HAP-1 (cell line): ENCODE measurements around the gene ARFGEF3.
"Not testable (repeated sequence)": the region's sequence is repeated elsewhere in the genome, so short reads cannot be mapped to it uniquely, and the experiment has no call there.

Experiments used
- DNase-seq, 2 experiments: peaks; one replicate each; pipeline ENCODE4 v3.0.0-alpha.2; 2016 to 2020; ENCODE audit warnings: low spot score in 2 of 2
- H3K27me3 ChIP-seq: fragments of 250-450 bp; sonication (Bioruptor Pico); 2 replicates; pipeline ENCODE4 v1.5.1; 2020; ENCODE audit warnings: low read depth, mild to moderate bottlenecking, moderate library complexity
- H3K36me3 ChIP-seq: fragments of 250-450 bp; sonication (Bioruptor Pico); replicated peaks from 2 replicates; pipeline ENCODE4 v1.5.1; 2020; ENCODE audit warnings: mild to moderate bottlenecking
- H3K4me1 ChIP-seq: fragments of 250-450 bp; sonication (Bioruptor Pico); 2 replicates; pipeline ENCODE4 v1.5.1; 2020; ENCODE audit warnings: mild to moderate bottlenecking
- H3K4me3 ChIP-seq: fragments of 250-450 bp; sonication (Bioruptor Pico); 2 replicates; pipeline ENCODE4 v1.5.1; 2020; ENCODE audit warnings: mild to moderate bottlenecking, moderate library complexity
- H3K9me3 ChIP-seq: fragments of 250-450 bp; sonication (Bioruptor Pico); 2 replicates; pipeline ENCODE4 v1.5.1; 2020; ENCODE audit warnings: mild to moderate bottlenecking, moderate library complexity
- in situ Hi-C: fragments of 300-500 bp; cut with MboI; formaldehyde crosslinking; loops from 3 replicates; pipeline ENCODE4 v1.14.3; 2020; ENCODE audit warnings: low sequenced_read_pairs, inconsistent platforms, mixed read lengths

Gene ARFGEF3

GRCh38 chr6:138271451-138271850, 109.7 kb downstream of the ARFGEF3 start:
- no peak for DNase-seq
- in situ Hi-C loops, result no loop called here
- H3K27me3 ChIP-seq, result no peaks in the 10 kb centered on the region
- no peak overlapping the region for H3K4me3 ChIP-seq
- H3K9me3 ChIP-seq, result no peaks in the 10 kb centered on the region
- no peaks in the 10 kb centered on the region for H3K36me3 ChIP-seq
- no peaks in the 10 kb centered on the region for H3K4me1 ChIP-seq

GRCh38 chr6:138272533-138273315, 111.0 kb downstream of the ARFGEF3 start:
- H3K36me3 ChIP-seq, result no peaks in the 10 kb centered on the region
- H3K4me3 ChIP-seq, result no peak overlapping the region
- H3K27me3 ChIP-seq, result no peaks in the 10 kb centered on the region
- H3K9me3 ChIP-seq, result no peaks in the 10 kb centered on the region
- no peaks in the 10 kb centered on the region for H3K4me1 ChIP-seq
- in situ Hi-C loops, result no loop called here
- no peak for DNase-seq

GRCh38 chr6:138275976-138276375, 114.2 kb downstream of the ARFGEF3 start:
- H3K9me3 ChIP-seq, result no peaks in the 10 kb centered on the region
- no peak overlapping the region for H3K4me3 ChIP-seq
- H3K4me1 ChIP-seq, result no peaks in the 10 kb centered on the region
- DNase-seq, result no peak
- H3K27me3 ChIP-seq, result no peaks in the 10 kb centered on the region
- in situ Hi-C loops, result no loop called here
- H3K36me3 ChIP-seq, result no peaks in the 10 kb centered on the region

GRCh38 chr6:138277835-138278234, 116.1 kb downstream of the ARFGEF3 start:
- DNase-seq, result no peak
- Histone ChIP-seq H3K4me1 (no peaks in the 10 kb centered on the region), H3K27me3 (no peaks in the 10 kb centered on the region), H3K4me3 (no peak overlapping the region), H3K9me3 (no peaks in the 10 kb centered on the region), H3K36me3 (no peaks in the 10 kb centered on the region)
- in situ Hi-C loops, result no loop called here

GRCh38 chr6:138278326-138278725, 116.6 kb downstream of the ARFGEF3 start:
- H3K36me3 ChIP-seq, result no peaks in the 10 kb centered on the region
- H3K4me3 ChIP-seq, result no peak overlapping the region
- no peaks in the 10 kb centered on the region for H3K9me3 ChIP-seq
- DNase-seq, result peak in 1 of 2 experiments; percentile 17
- no peaks in the 10 kb centered on the region for H3K4me1 ChIP-seq
- in situ Hi-C loops, result no loop called here
- H3K27me3 ChIP-seq, result no peaks in the 10 kb centered on the region

- Histone ChIP-seq H3K9me3 (no peaks in the 10 kb centered on the region), H3K4me3 (no peak overlapping the region), H3K36me3 (no peaks in the 10 kb centered on the region; the same call in 1 of the 2 replicates), H3K27me3 (no peaks in the 10 kb centered on the region), H3K4me1 (no peaks in the 10 kb centered on the region)
- DNase-seq, result no peak
- in situ Hi-C loops, result loop anchor here (10.0 kb wide), 1 partner anchor 171 kb away; no protein-coding TSS in a partner anchor
Observed at GRCh38 chr6:138285800-138286199, 124.1 kb downstream of the ARFGEF3 start.

GRCh38 chr6:138286698-138287097, 125.0 kb downstream of the ARFGEF3 start:
- in situ Hi-C loops, result loop anchor here (10.0 kb wide), 1 partner anchor 172 kb away; no protein-coding TSS in a partner anchor

GRCh38 chr6:138287144-138287955, 125.6 kb downstream of the ARFGEF3 start:
- no peaks in the 10 kb centered on the region for H3K4me1 ChIP-seq
- no peak overlapping the region for H3K4me3 ChIP-seq
- no peaks in the 10 kb centered on the region for H3K9me3 ChIP-seq
- peak; percentile 25 to 70 for DNase-seq
- no peaks in the 10 kb centered on the region for H3K27me3 ChIP-seq
- H3K36me3 ChIP-seq, result no peaks in the 10 kb centered on the region; the same call in 1 of the 2 replicates
- in situ Hi-C loops, result loop anchor here (10.0 kb wide), 1 partner anchor 173 kb away; no protein-coding TSS in a partner anchor

More at GRCh38 chr6:138286698-138287097, 125.0 kb downstream of the ARFGEF3 start:
- no peak for DNase-seq
- Histone ChIP-seq H3K4me3 (no peak overlapping the region), H3K27me3 (no peaks in the 10 kb centered on the region), H3K9me3 (no peaks in the 10 kb centered on the region), H3K4me1 (no peaks in the 10 kb centered on the region), H3K36me3 (no peaks in the 10 kb centered on the region; the same call in 1 of the 2 replicates)

GRCh38 chr6:138288428-138289085, 126.8 kb downstream of the ARFGEF3 start:
- not testable (repeated sequence) for H3K36me3 ChIP-seq, H3K4me1 ChIP-seq, H3K9me3 ChIP-seq, DNase-seq, H3K4me3 ChIP-seq, H3K27me3 ChIP-seq
- in situ Hi-C loops, result loop anchor here (10.0 kb wide), 1 partner anchor 174 kb away; no protein-coding TSS in a partner anchor

GRCh38 chr6:138289739-138290138, 128.0 kb downstream of the ARFGEF3 start:
- Histone ChIP-seq H3K9me3 (no peaks in the 10 kb centered on the region), H3K4me3 (no peak overlapping the region), H3K27me3 (no peaks in the 10 kb centered on the region), H3K36me3 (no peaks in the 10 kb centered on the region; the same call in 1 of the 2 replicates), H3K4me1 (no peaks in the 10 kb centered on the region)
- in situ Hi-C loops, result loop anchor here (10.0 kb wide), 1 partner anchor 175 kb away; no protein-coding TSS in a partner anchor
- DNase-seq, result peak in 1 of 2 experiments; percentile 35

- H3K9me3 ChIP-seq, result no peaks in the 10 kb centered on the region
- H3K27me3 ChIP-seq, result no peaks in the 10 kb centered on the region
- no peaks in the 10 kb centered on the region for H3K4me1 ChIP-seq
- in situ Hi-C loops, result no loop called here
- H3K4me3 ChIP-seq, result no peak overlapping the region
- H3K36me3 ChIP-seq, result no peaks in the 10 kb centered on the region; the same call in 1 of the 2 replicates
- no peak for DNase-seq
Observed at GRCh38 chr6:138290423-138290962, 128.8 kb downstream of the ARFGEF3 start.

- Histone ChIP-seq H3K9me3 (no peaks in the 10 kb centered on the region), H3K4me3 (no peak overlapping the region), H3K36me3 (no peaks in the 10 kb centered on the region; the same call in 1 of the 2 replicates), H3K27me3 (no peaks in the 10 kb centered on the region), H3K4me1 (no peaks in the 10 kb centered on the region)
- DNase-seq, result no peak
- in situ Hi-C loops, result no loop called here
Observed at GRCh38 chr6:138291036-138291848, 129.5 kb downstream of the ARFGEF3 start.

- no peaks in the 10 kb centered on the region for H3K27me3 ChIP-seq
- H3K4me3 ChIP-seq, result no peak overlapping the region
- in situ Hi-C loops, result no loop called here
- no peaks in the 10 kb centered on the region for H3K4me1 ChIP-seq
- H3K36me3 ChIP-seq, result no peaks in the 10 kb centered on the region; the same call in 1 of the 2 replicates
- DNase-seq, result no peak
- no peaks in the 10 kb centered on the region for H3K9me3 ChIP-seq
Observed at GRCh38 chr6:138291849-138292181, 130.1 kb downstream of the ARFGEF3 start.
